ENCODE measurements around the gene CDYL2.

Gene CDYL2

GRCh38 chr16:80552277-80552676 is 252.1 kb downstream of the CDYL2 start:
- no peak overlapping the region for H3K4me3 ChIP-seq
- no peak for TF ChIP-seq CTCF (IDR thresholded peaks at IDR 0.05)
- H3K27ac ChIP-seq, result no peak overlapping the region
- DNase-seq (ENCODE audit: low spot score), result no peak
